ENCODE results near the gene RAD51C. TPM values are rescaled to one million over a fixed set of nuclear protein-coding genes. Genes with fewer than 3 reads are reported as not detected.

RAD51C gene
- total RNA-seq, 1 experiment from 2014 or later = 15.2 TPM

DNA sequence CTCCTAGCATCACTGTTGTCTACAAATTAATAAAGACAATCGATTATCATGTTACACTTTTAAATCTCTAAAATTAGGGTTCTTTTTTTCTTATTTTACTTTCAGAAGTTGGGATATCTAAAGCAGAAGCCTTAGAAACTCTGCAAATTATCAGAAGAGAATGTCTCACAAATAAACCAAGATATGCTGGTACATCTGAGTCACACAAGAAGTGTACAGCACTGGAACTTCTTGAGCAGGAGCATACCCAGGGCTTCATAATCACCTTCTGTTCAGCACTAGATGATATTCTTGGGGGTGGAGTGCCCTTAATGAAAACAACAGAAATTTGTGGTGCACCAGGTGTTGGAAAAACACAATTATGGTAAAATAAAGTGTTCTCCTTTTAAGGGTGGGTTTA, 2.4 kb downstream of the RAD51C start:
- Mint-ChIP-seq H3K4me3 (no peak overlapping the region), H3K9me3 (peaks cover 7% of the 10 kb centered on the region; the same call in 1 of the 2 replicates), H3K36me3 (peaks cover 11% of the 10 kb centered on the region), H3K4me1 (peaks cover 17% of the 10 kb centered on the region), H3K27ac (no peak overlapping the region), H3K27me3 (ENCODE audit: low read depth) (peaks cover 18% of the 10 kb centered on the region)
- ATAC-seq (no peak), DNase-seq (ENCODE audit: low spot score) (no peak)
- POLR2A ChIA-PET = no interaction called here
- TF ChIP-seq NR1H2 (CRISPR knock-in tag; IDR thresholded peaks at IDR 0.05) (no peak), TEAD1 (CRISPR knock-in tag; IDR thresholded peaks at IDR 0.05) (no peak), GTF2I (CRISPR knock-in tag; conservative IDR thresholded peaks at IDR 0.05) (no peak), PRRX2 (CRISPR knock-in tag; IDR thresholded peaks at IDR 0.05) (no peak), NFYB (CRISPR knock-in tag; conservative IDR thresholded peaks at IDR 0.05; ENCODE audit: low read depth) (no peak), MYBL2 (CRISPR knock-in tag; IDR thresholded peaks at IDR 0.05) (no peak), GABPB1 (CRISPR knock-in tag; IDR thresholded peaks at IDR 0.05) (no peak), ESRRA (CRISPR knock-in tag; IDR thresholded peaks at IDR 0.05; ENCODE audit: borderline replicate concordance) (no peak)
- TF ChIP-seq, protein P1, sequence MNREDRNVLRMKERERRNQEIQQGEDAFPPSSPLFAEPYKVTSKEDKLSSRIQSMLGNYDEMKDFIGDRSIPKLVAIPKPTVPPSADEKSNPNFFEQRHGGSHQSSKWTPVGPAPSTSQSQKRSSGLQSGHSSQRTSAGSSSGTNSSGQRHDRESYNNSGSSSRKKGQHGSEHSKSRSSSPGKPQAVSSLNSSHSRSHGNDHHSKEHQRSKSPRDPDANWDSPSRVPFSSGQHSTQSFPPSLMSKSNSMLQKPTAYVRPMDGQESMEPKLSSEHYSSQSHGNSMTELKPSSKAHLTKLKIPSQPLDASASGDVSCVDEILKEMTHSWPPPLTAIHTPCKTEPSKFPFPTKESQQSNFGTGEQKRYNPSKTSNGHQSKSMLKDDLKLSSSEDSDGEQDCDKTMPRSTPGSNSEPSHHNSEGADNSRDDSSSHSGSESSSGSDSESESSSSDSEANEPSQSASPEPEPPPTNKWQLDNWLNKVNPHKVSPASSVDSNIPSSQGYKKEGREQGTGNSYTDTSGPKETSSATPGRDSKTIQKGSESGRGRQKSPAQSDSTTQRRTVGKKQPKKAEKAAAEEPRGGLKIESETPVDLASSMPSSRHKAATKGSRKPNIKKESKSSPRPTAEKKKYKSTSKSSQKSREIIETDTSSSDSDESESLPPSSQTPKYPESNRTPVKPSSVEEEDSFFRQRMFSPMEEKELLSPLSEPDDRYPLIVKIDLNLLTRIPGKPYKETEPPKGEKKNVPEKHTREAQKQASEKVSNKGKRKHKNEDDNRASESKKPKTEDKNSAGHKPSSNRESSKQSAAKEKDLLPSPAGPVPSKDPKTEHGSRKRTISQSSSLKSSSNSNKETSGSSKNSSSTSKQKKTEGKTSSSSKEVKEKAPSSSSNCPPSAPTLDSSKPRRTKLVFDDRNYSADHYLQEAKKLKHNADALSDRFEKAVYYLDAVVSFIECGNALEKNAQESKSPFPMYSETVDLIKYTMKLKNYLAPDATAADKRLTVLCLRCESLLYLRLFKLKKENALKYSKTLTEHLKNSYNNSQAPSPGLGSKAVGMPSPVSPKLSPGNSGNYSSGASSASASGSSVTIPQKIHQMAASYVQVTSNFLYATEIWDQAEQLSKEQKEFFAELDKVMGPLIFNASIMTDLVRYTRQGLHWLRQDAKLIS (CRISPR knock-in tag; IDR thresholded peaks at IDR 0.05; ENCODE audit: borderline replicate concordance) = no peak
- TF ChIP-seq, protein P2, sequence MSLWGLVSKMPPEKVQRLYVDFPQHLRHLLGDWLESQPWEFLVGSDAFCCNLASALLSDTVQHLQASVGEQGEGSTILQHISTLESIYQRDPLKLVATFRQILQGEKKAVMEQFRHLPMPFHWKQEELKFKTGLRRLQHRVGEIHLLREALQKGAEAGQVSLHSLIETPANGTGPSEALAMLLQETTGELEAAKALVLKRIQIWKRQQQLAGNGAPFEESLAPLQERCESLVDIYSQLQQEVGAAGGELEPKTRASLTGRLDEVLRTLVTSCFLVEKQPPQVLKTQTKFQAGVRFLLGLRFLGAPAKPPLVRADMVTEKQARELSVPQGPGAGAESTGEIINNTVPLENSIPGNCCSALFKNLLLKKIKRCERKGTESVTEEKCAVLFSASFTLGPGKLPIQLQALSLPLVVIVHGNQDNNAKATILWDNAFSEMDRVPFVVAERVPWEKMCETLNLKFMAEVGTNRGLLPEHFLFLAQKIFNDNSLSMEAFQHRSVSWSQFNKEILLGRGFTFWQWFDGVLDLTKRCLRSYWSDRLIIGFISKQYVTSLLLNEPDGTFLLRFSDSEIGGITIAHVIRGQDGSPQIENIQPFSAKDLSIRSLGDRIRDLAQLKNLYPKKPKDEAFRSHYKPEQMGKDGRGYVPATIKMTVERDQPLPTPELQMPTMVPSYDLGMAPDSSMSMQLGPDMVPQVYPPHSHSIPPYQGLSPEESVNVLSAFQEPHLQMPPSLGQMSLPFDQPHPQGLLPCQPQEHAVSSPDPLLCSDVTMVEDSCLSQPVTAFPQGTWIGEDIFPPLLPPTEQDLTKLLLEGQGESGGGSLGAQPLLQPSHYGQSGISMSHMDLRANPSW (CRISPR knock-in tag; conservative IDR thresholded peaks at IDR 0.05; ENCODE audit: low read depth) = no peak
- TF ChIP-seq, protein P3, sequence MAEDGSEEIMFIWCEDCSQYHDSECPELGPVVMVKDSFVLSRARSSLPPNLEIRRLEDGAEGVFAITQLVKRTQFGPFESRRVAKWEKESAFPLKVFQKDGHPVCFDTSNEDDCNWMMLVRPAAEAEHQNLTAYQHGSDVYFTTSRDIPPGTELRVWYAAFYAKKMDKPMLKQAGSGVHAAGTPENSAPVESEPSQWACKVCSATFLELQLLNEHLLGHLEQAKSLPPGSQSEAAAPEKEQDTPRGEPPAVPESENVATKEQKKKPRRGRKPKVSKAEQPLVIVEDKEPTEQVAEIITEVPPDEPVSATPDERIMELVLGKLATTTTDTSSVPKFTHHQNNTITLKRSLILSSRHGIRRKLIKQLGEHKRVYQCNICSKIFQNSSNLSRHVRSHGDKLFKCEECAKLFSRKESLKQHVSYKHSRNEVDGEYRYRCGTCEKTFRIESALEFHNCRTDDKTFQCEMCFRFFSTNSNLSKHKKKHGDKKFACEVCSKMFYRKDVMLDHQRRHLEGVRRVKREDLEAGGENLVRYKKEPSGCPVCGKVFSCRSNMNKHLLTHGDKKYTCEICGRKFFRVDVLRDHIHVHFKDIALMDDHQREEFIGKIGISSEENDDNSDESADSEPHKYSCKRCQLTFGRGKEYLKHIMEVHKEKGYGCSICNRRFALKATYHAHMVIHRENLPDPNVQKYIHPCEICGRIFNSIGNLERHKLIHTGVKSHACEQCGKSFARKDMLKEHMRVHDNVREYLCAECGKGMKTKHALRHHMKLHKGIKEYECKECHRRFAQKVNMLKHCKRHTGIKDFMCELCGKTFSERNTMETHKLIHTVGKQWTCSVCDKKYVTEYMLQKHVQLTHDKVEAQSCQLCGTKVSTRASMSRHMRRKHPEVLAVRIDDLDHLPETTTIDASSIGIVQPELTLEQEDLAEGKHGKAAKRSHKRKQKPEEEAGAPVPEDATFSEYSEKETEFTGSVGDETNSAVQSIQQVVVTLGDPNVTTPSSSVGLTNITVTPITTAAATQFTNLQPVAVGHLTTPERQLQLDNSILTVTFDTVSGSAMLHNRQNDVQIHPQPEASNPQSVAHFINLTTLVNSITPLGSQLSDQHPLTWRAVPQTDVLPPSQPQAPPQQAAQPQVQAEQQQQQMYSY (CRISPR knock-in tag; IDR thresholded peaks at IDR 0.05) = no peak
- TF ChIP-seq, protein P4, sequence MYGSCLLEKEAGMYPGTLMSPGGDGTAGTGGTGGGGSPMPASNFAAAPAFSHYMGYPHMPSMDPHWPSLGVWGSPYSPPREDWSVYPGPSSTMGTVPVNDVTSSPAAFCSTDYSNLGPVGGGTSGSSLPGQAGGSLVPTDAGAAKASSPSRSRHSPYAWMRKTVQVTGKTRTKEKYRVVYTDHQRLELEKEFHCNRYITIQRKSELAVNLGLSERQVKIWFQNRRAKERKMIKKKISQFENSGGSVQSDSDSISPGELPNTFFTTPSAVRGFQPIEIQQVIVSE (CRISPR knock-in tag; IDR thresholded peaks at IDR 0.05; ENCODE audit: borderline replicate concordance) = no peak
- CTCF ChIA-PET = no interaction called here

DNA sequence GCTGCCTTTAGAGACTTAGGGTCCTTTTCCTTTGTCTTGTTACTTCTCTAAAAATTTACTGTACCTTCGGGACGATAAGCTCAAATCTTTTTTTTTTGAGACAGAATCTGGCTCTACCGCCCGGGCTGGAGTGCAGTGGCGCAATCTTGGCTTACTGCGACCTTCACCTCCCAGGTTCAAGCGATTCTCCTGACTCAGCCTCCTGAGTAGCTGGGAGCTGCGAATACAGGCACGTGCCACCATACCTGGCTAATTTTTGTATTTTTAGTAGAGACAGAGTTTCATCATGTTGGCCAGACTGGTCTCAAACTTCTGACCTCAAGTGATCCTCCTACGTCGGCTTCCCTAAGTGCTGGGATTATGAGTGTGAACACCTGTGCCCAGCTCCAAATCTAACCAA, 7.4 kb downstream of the RAD51C start:
- H3K9me3 Mint-ChIP-seq = peaks cover 7% of the 10 kb centered on the region; the same call in 1 of the 2 replicates
- H3K27me3 Mint-ChIP-seq (ENCODE audit: low read depth) = no peaks in the 10 kb centered on the region
- H3K27ac Mint-ChIP-seq = no peak overlapping the region
- no peak overlapping the region for H3K4me3 Mint-ChIP-seq
- ChIA-PET POLR2A (no interaction called here), CTCF (interaction anchor here (0.8 to 1.2 kb wide), 2 partner anchors 12 to 181 kb away, joined by 3 read pairs; no protein-coding TSS in a partner anchor)
- ATAC-seq (no peak), DNase-seq (ENCODE audit: low spot score) (no peak)
- no peaks in the 10 kb centered on the region for H3K4me1 Mint-ChIP-seq
- peaks cover 15% of the 10 kb centered on the region for H3K36me3 Mint-ChIP-seq
- TF ChIP-seq GTF2I (CRISPR knock-in tag; conservative IDR thresholded peaks at IDR 0.05) (no peak), MYBL2 (CRISPR knock-in tag; IDR thresholded peaks at IDR 0.05) (no peak), CREM (CRISPR knock-in tag; IDR thresholded peaks at IDR 0.05) (no peak), ZNF416 (CRISPR knock-in tag; IDR thresholded peaks at IDR 0.05) (no peak), CREB1 (CRISPR knock-in tag; IDR thresholded peaks at IDR 0.05) (no peak)
- TF ChIP-seq, protein P5, sequence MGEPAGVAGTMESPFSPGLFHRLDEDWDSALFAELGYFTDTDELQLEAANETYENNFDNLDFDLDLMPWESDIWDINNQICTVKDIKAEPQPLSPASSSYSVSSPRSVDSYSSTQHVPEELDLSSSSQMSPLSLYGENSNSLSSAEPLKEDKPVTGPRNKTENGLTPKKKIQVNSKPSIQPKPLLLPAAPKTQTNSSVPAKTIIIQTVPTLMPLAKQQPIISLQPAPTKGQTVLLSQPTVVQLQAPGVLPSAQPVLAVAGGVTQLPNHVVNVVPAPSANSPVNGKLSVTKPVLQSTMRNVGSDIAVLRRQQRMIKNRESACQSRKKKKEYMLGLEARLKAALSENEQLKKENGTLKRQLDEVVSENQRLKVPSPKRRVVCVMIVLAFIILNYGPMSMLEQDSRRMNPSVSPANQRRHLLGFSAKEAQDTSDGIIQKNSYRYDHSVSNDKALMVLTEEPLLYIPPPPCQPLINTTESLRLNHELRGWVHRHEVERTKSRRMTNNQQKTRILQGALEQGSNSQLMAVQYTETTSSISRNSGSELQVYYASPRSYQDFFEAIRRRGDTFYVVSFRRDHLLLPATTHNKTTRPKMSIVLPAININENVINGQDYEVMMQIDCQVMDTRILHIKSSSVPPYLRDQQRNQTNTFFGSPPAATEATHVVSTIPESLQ (CRISPR knock-in tag; IDR thresholded peaks at IDR 0.05) = no peak
- TF ChIP-seq, protein P6, sequence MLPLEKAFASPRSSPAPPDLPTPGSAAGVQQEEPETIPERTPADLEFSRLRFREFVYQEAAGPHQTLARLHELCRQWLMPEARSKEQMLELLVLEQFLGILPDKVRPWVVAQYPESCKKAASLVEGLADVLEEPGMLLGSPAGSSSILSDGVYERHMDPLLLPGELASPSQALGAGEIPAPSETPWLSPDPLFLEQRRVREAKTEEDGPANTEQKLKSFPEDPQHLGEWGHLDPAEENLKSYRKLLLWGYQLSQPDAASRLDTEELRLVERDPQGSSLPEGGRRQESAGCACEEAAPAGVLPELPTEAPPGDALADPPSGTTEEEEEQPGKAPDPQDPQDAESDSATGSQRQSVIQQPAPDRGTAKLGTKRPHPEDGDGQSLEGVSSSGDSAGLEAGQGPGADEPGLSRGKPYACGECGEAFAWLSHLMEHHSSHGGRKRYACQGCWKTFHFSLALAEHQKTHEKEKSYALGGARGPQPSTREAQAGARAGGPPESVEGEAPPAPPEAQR (CRISPR knock-in tag; IDR thresholded peaks at IDR 0.05) = no peak
